SK-N-MC (cell line): ENCODE results near the gene PLEKHD1.
"Not testable (repeated sequence)": the region's sequence is repeated elsewhere in the genome, so short reads cannot be mapped to it uniquely, and the experiment has no call there.

Experiments
- DNase-seq: peaks from one replicate; pipeline ENCODE4 v3.0.0-alpha.2; 2011; ENCODE audit warnings: low read depth, low spot score
- H3K27ac ChIP-seq: fragments of 200-600 bp; sonication (generic); 2 replicates; pipeline ENCODE4 v1.5.1; 2016; ENCODE audit warnings: mixed run types
- H3K36me3 ChIP-seq: fragments of 200-600 bp; sonication (generic); 2 replicates; pipeline ENCODE4 v1.6.1; 2017; ENCODE audit warnings: antibody characterized with exemption, low read length, mixed read lengths; ENCODE audit not compliant: insufficient read depth
- H3K4me3 ChIP-seq: fragments of 200-600 bp; sonication (generic); 2 replicates; pipeline ENCODE4 v1.5.1; 2016
- H3K9ac ChIP-seq: fragments of 200-600 bp; sonication (generic); 2 replicates; pipeline ENCODE4 v1.8.0; 2017; ENCODE audit warnings: mixed run types, mixed read lengths; ENCODE audit not compliant: insufficient read length
- H3K9me3 ChIP-seq: fragments of 200-600 bp; sonication (generic); 2 replicates; pipeline ENCODE4 v1.6.1; 2017; ENCODE audit warnings: low read depth, mild to moderate bottlenecking, antibody characterized with exemption, low read length, moderate library complexity, mixed read lengths
- EZH2 ChIP-seq: fragments of 200-600 bp; sonication (generic); IDR thresholded peaks from one replicate; pipeline ENCODE4 v1.6.1; 2017; ENCODE audit warnings: antibody characterized with exemption
- FOXP2 ChIP-seq: optimal IDR thresholded peaks from 2 replicates; pipeline ENCODE3; 2011; ENCODE audit warnings: mild to moderate bottlenecking, moderate library complexity; ENCODE audit not compliant: insufficient read depth; ENCODE audit errors: extremely low read length, control extremely low read depth
- POLR2AphosphoS5 ChIP-seq: IDR thresholded peaks from 2 replicates; pipeline ENCODE4 v1.6.1; 2012; ENCODE audit warnings: mild to moderate bottlenecking, low read depth, low read length, borderline replicate concordance

Gene PLEKHD1

GRCh38 chr14:69490219-69490918 lies 5.8 kb downstream of the PLEKHD1 start:
- no peak overlapping the region for H3K4me3 ChIP-seq
- no peak for DNase-seq
- H3K9me3 ChIP-seq, result no peaks in the 10 kb centered on the region
- H3K36me3 ChIP-seq, result no peaks in the 10 kb centered on the region
- no peak overlapping the region for H3K9ac ChIP-seq
- TF ChIP-seq EZH2 (no peak), FOXP2 (no peak), POLR2AphosphoS5 (no peak)
- no peak overlapping the region for H3K27ac ChIP-seq

DNA sequence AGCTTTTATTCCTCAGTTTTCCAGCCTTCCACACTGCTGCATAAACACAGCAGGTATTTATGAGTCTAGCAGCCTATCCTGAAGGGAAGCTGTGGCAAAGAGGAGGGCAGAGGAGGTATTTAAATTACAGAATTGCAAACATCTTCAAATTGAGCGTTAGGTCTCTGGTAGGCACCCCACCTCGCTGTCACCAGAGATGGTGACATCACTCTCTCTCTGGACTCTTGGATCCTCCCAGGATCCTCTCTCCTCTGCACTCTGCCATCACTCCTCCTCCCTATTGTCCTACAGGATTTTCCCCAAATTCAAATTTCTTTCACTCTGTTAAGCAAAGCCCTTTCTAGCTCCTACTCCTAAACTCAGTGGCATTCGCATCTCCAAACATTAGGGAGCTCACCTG lies 6.7 kb downstream of the PLEKHD1 start:
- Histone ChIP-seq H3K9me3 (no peaks in the 10 kb centered on the region), H3K4me3 (no peak overlapping the region), H3K9ac (no peak overlapping the region), H3K36me3 (no peaks in the 10 kb centered on the region), H3K27ac (no peak overlapping the region)
- TF ChIP-seq EZH2 (no peak), POLR2AphosphoS5 (no peak), FOXP2 (no peak)
- DNase-seq, result no peak

DNA sequence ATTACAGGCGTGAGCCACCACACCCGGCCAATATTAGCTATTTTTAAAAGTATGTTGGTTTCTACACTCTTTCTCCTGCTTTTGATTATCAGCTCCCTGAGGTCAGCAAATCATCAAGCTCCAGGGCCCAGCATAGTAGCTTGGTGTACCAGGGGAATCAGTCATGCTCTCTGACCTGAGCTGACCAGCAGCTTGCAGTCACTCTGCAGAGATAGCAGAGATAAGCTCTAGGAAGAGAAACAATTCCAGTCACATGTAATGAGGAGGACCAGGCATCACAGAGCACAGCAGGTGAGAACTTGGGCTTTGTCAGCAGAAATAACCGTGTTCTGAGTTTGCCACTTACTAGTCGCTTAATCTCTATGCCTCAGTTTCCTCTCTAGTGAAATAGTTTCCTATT lies 8.5 kb downstream of the PLEKHD1 start:
- TF ChIP-seq FOXP2, result no peak
- TF ChIP-seq EZH2, result no peak
- TF ChIP-seq POLR2AphosphoS5, result no peak
- no peaks in the 10 kb centered on the region for H3K36me3 ChIP-seq
- H3K4me3 ChIP-seq, result no peak overlapping the region
- no peak for DNase-seq
- H3K9me3 ChIP-seq, result no peaks in the 10 kb centered on the region
- no peak overlapping the region for H3K27ac ChIP-seq
- no peak overlapping the region for H3K9ac ChIP-seq

GRCh38 chr14:69493791-69494190 lies 9.3 kb downstream of the PLEKHD1 start:
- no peak overlapping the region for H3K9ac ChIP-seq
- no peak for TF ChIP-seq EZH2
- no peak for TF ChIP-seq FOXP2
- no peak for TF ChIP-seq POLR2AphosphoS5
- no peak overlapping the region for H3K27ac ChIP-seq
- no peak overlapping the region for H3K4me3 ChIP-seq
- no peak for DNase-seq
- no peaks in the 10 kb centered on the region for H3K36me3 ChIP-seq
- no peaks in the 10 kb centered on the region for H3K9me3 ChIP-seq

GRCh38 chr14:69495341-69495921 lies 10.9 kb downstream of the PLEKHD1 start:
- DNase-seq, result no peak
- Histone ChIP-seq H3K9ac (no peak overlapping the region), H3K27ac (no peak overlapping the region), H3K4me3 (no peak overlapping the region), H3K9me3 (no peaks in the 10 kb centered on the region), H3K36me3 (no peaks in the 10 kb centered on the region)
- TF ChIP-seq POLR2AphosphoS5 (no peak), FOXP2 (no peak), EZH2 (no peak)

DNA sequence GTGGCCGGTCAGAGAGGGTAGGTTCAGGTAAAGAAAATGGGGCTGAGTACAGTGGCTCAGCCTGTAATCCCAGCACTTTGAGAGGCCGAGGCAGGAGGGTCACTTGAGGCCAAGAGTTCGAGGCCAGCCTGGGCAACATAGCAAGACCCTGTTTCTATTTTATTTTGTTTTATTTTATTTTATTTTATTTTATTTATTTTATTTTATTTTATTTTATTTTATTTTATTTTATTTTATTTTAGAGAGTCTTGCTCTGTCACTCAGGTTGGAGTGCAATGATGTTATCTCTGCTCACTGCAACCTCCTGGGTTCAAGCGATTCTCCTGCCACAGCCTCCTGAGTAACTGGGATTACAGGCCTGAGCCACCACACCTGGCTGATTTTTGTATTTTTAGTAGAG lies 13.3 kb downstream of the PLEKHD1 start:
- not testable (repeated sequence) for H3K9ac ChIP-seq, DNase-seq, H3K4me3 ChIP-seq, H3K36me3 ChIP-seq, H3K9me3 ChIP-seq, H3K27ac ChIP-seq

GRCh38 chr14:69498286-69498685 lies 13.8 kb downstream of the PLEKHD1 start:
- H3K9ac ChIP-seq, H3K36me3 ChIP-seq, H3K9me3 ChIP-seq, H3K27ac ChIP-seq, DNase-seq, H3K4me3 ChIP-seq: not testable (repeated sequence)

DNA sequence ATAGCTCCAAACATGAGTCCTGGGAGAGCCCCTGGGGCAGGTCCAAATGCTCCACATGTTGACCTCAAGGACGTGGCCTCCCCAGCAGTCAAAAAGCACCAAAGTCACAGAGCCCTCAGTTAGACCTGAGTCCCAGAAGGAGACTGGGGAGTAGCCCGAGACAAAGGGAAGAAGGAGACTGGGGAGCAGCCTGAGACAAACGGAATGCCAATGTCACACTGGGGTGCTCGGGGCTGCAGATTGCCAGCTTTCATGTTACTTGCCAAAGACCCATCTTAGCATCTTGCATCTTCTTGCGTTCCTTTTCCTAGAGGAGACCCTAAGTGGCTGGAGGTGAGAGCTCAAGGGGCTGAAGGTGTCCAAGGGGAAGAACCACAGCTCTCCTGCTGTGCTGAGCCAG lies 14.9 kb downstream of the PLEKHD1 start:
- no peak overlapping the region for H3K4me3 ChIP-seq
- no peak for DNase-seq
- H3K9ac ChIP-seq, result no peak overlapping the region
- no peak overlapping the region for H3K27ac ChIP-seq
- no peaks in the 10 kb centered on the region for H3K36me3 ChIP-seq
- no peaks in the 10 kb centered on the region for H3K9me3 ChIP-seq
- no peak for TF ChIP-seq POLR2AphosphoS5
- TF ChIP-seq FOXP2, result no peak
- TF ChIP-seq EZH2, result no peak

DNA sequence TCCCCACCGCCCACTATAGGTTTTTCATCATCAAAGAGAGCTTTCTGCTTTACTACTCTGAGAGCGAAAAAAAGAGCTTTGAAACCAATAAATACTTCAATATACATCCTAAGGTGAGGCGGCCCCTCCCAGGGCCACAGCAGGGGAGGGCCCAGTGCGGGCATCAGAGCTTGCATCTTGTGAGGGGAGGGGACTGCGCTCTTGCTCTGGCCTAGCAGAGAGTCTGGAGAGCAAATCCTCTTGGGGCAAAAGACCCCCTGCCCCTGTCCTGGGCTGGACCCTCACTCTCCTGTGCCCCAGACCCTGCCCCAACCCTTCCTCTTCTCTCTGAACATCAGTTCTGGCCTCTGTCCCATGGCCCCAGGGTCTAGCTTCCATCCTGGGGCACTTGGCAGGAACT lies 15.6 kb downstream of the PLEKHD1 start:
- TF ChIP-seq FOXP2 (no peak), POLR2AphosphoS5 (no peak)
- DNase-seq, result no peak
- no peak overlapping the region for H3K4me3 ChIP-seq

More for the DNA sequence above, 15.6 kb downstream of the PLEKHD1 start:
- H3K36me3 ChIP-seq, result no peaks in the 10 kb centered on the region
- H3K27ac ChIP-seq, result no peak overlapping the region
- H3K9me3 ChIP-seq, result no peaks in the 10 kb centered on the region
- H3K9ac ChIP-seq, result no peak overlapping the region
